NOMO-1 (cell line): ENCODE data around the gene DUT.
A peak's percentile ranks its signal among the peaks of the same experiment; 100 is the strongest.

Source experiments
- DNase-seq, 2 experiments: peaks; one replicate each; lab custom pipeline; 2025; ENCODE audit not compliant: unreplicated experiment in 2 of 2; lab: John Stamatoyannopoulos, UW

DUT gene

DNA sequence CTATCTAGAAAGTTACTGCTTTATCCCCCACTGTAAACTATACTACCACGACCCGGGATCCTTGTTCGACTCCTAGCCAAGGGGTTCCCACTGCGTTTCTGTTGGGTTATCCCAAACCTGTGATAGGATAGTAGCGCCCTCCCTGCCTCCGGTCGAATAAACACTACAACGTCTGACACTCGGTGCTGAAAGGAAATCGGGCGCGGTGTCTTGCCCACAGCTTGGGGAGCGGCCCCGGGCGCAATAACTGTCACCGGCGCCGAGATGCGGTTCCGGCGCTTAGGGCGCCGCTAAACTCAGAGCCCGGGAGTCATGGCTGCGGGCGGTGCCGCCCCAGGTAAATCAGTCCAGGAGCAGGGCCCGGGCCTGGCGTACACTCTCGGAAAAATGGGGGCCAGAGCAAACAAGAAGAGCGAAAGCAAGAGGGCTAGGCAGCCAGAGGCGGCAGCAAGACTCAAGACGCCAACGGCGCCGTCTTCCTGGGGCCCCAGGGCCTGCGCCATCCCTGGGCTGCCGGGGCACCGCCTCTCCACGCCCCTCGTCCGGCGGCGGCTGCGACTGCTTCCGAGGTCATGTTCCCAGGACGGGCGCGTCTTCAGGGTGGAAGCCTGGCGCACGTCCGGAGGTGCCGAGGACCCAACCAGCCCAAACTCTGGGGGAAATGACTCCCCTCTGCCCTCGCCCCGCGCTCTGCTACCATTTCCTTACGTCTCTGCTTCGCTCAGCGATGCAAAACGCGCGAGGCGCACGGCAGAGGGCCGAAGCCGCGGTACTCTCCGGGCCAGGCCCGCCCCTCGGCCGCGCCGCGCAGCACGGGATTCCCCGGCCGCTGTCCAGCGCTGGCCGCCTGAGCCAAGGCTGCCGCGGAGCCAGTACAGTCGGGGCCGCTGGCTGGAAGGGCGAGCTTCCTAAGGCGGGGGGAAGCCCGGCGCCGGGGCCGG lies at the start of gene DUT:
Gene DUT, plus strand, starts transcription at position 575 of the 941 bp plus-strand sequence. Its CDS starts 87 bp downstream, at position 662.
- peak; percentile 77 to 78 for DNase-seq

DNA sequence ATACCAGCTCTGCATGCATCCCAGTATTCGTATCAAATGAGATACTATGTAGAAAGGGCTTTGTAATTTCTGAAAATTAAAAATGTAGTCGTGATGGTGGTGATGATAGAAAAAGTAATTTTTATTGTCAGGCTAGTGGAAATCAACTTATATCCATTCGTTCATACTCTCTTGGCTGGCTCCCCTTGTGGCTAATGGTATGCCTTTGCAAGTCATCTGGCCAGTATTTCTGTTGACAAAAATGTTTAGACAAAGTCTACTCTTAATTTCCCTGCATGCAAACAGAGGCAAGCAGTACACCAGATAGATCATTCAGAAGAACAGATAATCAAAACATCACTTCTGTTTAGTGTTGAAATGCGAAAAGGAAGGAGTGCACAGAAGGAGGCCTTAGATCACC lies 49.6 kb upstream of the DUT start:
- no peak for DNase-seq

DNA sequence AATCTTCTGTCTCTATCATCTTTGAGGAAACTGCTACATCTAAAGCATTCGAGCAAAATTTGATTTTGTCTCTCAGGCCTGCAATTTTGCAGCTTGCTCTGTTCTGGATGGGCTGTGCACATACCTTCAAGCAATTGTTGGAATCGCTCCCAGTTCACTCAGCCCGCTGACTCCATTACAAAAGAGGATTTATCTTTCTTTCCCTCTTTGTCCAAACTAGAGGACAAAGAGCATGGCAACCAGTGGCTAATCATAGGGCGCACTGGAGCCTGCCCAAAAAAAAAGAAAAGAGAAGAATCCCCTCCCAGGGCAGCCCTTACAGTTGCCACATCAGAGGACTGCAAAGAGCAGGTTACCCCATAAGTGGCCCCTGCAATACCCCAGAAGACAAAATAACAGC lies 49.0 kb upstream of the DUT start:
- DNase-seq = no peak

DNA sequence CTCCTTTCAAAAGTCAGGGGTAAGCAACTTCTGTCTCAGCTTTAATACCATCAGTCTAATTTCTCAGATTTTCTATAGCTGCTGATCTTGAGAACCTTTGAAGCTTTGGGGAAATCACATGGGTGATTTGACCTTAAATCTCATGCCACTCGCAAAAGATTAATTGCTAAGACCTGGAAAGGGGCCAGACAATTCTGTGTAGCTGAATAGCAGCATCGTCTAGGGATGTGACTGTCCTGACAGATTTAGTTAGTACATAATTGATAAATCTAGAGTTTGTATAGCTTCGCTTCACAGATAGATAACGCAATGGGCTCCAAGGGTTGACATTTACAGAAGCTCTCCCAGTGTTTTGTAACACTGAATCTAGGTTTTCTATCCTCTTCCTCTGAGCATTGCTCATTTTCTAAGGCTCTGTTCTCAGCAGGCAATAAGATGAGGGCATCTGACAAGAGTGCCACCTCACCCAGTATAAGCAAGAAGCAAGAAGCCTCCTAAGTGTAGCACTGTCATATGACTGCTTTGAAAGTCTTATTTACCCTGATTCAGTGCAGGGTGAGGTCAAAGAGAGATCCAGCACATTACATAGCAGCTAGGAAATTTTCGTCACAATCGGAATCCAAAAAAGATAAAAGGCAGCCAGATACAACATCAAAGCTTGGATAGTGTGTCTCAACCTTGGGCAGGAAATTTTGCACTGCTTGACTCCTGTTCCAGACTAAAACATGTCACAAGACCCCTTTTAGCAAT lies 47.7 kb upstream of the DUT start:
- DNase-seq = no peak

DNA sequence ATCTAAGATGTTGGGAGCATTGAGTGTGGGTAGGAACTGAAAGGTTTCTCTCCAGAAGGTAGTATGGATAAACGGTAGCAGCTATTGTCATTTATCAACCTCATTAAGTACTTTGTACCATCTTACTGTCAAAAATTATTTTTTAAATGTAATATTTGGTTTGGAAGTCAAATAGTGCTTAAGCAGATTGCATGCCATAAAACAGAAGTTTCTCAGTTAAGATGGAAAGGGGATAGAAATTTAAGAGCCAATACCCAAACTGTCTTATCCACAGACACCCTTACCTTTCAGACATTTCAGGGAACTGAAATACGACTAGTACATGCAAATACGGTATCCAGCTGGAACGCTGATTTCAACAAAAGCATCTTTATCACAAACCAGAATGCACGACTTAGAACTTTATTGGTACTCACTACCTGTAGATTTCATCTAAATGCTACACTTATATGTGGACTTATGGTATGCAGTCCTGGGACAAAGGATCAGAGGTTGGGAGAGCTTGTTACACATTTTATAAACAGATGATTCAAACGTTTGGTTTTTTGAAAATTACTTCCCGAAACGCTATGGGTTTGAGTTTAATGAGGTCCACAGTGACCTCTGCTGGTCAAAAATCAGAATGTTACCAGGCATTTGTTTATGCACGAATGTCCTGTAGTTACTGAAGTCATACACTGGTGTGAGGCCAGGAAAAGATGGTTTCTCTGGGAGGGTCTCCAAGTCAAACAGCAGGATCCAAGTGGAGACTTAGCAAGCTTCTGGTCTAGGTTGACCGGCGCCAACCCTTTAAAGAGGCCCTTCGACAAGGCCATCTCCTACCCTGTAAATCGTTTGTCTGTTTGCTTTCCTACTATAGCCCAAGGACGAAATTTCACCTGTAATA lies 45.7 kb upstream of the DUT start:
- peak in 1 of 2 experiments; percentile 75 for DNase-seq

DNA sequence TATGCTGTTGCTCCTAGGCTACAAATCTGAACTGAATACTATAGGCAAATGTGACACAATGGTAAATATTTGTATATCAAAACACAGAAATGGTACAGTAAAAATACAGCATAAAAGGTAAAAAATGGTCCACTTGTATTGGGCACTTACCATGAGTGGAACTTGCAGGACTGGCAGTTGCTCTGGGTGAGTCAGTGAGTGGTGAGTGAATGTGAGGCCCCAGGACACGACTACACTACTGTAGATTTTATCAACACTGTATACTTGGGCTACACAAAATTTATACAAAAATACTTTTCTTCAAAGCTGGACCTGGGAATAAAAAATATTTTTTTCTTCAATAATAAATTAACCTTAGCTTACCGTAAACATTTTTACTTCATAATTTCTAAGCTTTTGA lies 41.6 kb upstream of the DUT start:
- DNase-seq = no peak

DNA sequence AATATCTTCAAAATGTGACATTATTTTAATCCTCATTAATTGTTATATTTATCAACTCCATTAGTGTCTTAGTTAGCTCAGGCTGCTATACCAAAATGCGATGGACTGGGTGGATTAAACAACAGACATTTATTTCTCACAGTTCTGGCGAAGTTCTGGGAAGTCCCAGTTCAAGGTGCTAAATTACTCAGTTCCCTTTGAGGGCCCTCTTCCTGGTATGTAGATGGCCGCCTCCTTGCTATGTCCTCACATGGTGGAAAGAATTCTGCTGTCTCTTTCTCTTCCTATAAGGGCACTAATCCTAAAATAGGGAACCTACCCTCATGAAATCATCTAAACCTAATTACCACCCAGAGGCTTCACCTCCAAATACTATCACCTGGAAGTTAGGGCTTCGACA lies 38.8 kb upstream of the DUT start:
- DNase-seq = no peak

DNA sequence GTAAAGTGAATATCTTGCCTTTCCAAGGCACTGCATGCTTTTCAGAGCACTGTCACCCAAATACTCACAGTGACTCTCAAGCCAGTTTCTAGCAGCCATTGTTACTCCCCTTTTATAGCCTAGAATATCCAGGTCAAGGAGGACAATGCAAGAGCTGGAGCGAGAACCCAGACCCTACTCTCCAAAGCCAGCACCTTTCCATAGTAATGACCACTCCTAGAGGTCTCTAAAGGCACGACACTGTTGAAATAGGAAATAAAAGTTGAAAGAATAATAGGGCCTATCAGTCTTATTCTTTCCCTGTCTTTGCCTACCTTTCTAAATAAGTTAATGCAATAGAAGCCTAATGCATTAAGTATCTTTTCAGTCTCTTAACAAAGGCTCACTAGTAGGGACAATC lies 33.6 kb upstream of the DUT start:
- DNase-seq = no peak

DNA sequence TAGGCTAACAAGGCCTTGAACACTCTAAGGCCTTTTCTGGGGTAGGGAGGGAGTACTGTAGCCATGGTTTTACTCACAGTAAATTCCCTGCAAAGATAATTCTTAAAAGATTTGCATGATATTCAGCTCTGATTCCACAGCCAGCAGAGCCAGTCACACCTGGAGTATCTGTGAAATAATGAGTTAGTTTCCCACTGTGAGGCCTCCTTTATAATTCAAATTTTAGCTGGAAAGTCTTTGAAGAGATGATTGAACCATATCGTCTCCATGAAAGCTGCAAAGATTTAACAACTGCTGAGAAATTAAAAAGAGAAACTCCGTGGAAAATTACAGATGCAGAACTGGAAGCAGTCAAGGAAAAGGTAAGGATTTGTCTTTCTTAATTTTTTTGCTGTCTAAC lies 32.3 kb upstream of the DUT start:
- no peak for DNase-seq

DNA sequence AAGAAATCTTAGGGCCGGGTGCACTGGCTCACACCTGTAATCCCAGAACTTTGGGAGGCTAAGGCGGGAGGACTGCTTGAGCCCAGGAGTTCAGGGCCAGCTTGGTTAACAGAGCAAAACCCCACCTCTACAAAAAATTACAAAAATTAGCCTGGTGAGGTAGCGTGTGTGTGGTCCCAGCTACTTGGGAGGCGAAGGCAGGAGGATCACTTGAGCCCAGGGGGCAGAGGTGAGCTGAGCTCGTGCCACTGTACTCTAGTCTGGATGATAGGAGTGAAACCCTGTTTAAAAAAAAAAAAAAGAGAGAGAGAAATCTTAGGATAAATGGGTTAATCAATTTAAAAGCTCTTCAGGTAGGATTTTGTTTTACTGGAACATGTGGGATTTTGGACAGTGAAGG lies 31.2 kb upstream of the DUT start:
- DNase-seq = no peak

DNA sequence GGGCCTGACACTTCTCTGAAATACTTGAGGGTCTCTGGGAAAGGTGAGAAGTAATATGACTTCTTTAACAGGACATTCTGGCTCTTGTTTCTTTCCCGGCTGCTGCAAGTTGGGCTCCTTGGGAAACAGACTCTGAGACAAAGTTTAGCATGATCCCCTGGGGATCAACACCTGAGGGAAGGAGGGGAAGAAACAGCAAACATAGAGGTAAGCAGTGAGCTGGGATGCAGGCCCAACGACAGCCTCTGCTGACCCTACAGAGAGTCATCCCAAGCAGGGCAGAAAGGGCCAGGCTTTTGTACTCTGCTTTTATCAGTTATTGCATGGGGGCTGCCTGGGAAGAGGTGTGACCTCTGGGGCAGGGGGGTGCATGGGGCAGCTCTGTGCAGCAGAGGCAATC lies 26.8 kb upstream of the DUT start:
- no peak for DNase-seq

DNA sequence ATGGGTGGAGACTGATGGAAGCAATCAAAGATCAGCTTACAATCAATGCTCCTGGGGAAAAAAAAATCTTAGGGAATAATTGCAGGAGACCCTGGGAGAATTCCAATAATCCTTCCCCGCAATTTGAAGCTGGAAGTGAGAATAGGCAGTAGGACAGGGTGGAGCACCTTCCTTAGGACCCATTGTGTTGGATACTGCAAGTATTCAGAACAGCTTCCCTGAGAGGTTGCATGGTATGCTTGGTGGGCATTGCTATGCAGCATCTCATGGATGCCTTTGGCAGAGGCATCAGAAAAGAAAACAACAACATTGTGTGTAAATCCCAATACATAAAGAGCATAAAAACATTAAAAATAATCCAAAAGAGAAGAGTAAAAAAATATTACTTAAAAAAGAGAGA lies 24.6 kb upstream of the DUT start:
- DNase-seq = no peak

DNA sequence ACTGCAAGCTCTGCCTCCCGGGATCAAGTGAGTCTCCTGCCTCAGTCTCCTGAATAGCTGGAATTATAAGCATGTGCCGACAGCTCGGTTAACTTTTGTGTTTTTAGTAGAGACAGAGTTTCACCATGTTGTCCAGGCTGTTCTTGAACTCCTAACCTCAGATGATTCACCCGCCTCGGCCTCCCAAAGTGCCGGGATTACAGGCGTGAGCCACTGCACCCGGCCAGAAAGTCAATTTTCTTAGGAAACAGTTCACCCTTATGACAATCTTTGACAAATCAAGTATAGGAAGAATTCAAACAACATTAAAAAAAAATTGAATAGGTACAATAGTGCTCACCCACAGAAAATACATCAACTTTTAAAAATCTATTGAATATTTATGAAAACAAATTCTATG lies 23.6 kb upstream of the DUT start:
- DNase-seq = no peak

DNA sequence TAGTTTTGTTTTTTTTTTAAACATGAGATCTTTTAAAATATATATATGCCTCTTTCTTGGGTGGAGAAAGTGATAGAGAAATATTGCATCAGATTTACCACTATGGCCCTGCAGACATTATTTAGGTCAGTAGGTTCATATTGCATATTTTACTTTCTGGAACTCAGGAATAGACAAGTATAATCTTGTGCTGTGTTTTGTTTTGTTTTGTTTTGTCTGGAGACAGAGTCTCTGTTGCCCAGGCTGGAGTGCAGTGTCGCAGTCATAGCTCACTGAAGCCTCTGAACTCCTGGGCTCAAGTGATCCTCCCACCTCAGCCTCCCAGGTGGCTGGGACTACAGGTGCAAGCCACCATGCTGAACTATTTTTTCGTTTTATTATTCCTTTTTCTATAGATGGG lies 21.5 kb upstream of the DUT start:
- no peak for DNase-seq

DNA sequence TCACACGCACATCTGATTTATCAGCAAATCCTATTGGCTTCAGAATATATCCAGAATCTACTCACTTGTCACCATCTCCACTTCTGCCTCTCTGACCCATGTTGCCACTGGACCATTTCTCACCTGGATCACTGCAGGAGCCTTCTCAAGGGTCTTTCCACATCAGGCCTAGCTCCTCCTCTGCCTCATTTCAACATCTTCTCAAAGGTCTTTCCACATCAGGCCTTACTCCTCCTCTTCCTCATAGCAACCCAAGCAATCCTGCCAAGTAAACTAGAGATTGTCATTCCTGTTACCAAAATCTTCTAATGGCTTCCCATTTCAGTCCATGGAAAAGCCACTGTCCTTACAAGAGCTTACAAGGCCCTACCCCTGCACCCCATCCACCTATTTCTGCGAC lies 18.0 kb upstream of the DUT start:
- DNase-seq = no peak

DNA sequence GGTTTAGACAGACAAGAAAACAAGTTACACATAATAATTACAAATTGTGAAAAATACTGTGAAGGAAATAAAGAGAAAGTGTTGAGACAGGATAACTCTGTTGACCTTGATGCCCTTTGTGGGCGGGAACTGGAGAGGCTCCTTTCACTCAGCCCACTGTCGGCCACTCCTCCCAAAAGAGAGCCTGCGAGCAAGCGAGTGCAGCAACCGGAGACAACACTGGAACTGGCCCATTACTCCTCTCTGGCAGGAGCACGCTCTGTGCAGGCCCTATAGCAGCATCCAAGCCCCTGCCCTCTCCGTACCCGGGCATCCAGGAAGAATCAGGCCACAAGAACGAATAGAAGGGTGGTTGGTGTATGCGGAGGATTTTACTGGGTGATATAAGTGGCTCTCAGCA lies 16.2 kb upstream of the DUT start:
- DNase-seq = no peak

DNA sequence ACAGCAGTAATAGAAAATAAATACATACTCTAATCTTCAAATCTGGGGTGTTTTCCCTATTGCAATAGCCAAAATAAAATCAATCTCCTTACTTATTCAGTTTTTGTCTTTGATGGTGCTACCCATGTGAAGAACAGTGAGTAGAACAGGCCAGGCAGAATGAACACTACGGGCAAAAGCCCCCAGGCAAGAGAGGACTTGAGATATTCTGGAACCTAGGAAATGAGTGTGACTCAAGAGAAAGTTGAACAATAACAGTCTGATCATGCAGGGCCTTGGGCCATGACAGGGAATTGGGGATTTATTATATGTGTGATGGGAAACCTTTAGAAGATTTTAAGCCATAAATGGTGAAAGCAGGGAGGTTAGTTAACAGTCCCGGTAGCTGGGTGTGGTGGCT lies 14.0 kb upstream of the DUT start:
- DNase-seq = no peak

DNA sequence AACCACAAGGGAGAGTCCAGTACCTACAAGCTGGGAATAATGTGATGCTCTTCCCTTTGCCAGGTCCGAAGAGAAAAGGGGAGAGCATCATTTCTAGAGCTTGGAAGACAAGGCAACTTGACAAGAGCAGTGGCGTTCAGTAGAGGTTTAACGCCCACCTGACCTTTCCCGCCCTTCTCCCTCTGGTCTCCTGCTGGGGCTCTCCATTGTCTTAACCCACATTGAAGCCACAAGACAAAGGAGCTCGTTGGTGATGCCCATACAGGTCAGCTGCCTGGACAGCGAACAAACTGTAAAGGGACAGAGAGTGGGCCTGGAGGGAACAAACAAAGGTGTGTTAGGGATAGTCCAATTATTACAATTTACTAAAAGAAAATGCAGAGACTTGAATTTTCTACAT lies 13.1 kb upstream of the DUT start:
- no peak for DNase-seq

DNA sequence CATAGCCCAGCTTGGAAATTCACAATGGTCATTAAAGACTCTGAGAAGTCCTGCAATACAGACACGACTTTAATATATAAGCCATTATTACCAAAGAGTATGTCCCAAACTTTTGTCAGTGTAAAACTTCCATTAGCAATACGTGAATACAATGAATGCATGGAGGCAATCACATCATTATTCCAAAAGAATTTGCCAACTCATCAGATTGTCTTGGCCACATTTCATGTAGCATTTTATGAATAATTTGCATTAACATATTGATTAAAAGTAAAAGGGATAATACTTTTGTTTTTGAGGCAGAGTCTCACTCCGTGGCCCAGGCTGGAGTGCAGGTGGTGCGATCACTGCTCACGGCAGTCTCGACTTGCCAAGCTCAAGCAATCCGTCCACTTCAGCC lies 7.9 kb upstream of the DUT start:
- DNase-seq = no peak

DNA sequence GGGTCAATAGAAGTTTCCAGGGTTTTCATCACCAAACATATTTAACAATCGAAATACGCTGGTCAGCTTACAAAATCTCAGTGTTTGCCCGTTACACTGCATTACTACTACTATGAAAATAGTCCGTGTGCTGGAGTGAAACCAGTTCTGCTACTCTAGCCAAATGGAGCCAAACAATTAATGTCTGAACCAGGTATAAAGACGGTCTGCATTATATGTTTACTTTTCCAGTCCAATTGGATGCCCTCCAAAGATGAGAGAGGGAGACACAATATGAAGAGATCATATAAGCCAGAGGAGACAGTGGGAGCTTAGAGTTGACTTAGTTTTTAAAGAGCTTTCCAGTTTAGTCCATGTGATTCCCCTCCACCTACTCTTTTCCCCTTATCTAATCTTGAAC lies 6.3 kb upstream of the DUT start:
- no peak for DNase-seq

DNA sequence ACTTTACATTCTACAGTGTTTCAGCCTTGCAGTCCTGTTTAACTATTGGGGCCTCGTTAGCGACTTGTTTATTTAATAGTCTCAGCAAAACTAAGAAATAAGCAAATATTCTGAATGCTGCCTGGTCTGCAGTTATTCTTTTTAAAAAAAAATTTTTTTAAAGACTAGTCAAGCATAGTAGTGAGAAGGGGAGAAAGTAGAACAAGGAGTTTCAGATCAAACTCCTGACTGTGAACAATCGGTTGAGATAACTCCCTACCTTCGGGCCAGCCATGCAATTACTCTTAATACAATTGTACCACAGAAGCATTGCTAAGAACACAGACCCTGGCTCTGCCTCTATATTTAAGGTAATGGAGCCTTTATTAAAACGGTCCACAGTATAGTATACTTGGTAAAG lies 5.8 kb upstream of the DUT start:
- DNase-seq = no peak
